Nucleus accumbens (tissue), 56 donors: ENCODE measurements around the gene ENTHD1.
"Not testable (repeated sequence)": the region's sequence is repeated elsewhere in the genome, so short reads cannot be mapped to it uniquely, and the experiment has no call there.

Source experiments
- DNase-seq, 56 donors: peaks; one replicate each; lab custom pipeline; 2025; lab: John Stamatoyannopoulos, UW

The ENTHD1 gene

DNA sequence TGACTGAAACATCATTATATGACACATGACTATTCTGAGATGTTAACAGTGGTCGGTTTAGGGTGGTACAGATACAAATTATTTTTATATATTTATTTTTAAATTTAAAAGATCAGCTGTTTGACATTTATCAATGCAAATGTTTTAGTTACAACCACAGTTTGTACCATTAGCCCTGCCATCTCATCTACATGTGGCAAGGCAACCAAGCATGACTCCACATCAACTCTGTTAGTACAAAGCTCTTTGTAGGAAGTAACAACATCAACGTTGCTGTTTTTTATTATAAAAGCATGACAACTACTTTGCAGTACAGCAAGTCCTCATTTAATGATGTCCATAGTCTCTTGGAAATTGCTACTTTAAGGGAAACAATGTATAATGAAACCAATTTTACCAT lies 40.8 kb downstream of the ENTHD1 start:
- no peak for DNase-seq

DNA sequence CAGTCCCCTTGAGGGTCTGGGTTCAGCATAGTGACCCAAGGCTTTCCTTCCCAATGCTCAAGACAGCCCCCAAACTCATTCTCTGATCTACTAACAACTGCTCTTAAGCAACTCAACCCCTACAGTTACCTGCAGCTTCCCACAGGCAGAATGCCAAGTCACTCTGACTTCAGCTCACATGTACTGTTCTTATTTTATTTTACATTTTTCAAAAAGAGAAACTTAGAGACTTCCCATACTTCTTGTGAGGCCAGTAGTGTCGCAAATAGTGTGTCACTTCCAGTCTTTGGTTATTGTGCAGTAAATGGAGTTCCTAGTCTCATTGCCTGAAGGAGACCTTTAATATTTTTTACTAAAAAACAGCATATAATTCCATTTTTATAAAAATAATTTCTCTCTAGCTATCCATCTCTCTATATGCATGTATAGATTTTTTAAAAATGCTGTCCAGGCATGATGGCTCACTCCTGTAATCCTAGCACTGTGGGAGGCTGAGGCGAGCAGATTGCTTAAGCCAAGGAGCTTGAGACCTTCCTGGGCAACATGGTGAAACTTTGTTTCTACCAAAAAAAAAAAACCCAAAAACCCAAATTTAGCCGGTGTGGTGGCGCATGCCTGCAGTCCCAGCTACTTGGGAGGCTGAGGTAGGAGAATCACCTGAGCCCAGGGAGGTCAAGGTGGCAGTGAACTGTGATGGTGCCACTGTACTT lies 41.8 kb downstream of the ENTHD1 start:
- DNase-seq: no peak

DNA sequence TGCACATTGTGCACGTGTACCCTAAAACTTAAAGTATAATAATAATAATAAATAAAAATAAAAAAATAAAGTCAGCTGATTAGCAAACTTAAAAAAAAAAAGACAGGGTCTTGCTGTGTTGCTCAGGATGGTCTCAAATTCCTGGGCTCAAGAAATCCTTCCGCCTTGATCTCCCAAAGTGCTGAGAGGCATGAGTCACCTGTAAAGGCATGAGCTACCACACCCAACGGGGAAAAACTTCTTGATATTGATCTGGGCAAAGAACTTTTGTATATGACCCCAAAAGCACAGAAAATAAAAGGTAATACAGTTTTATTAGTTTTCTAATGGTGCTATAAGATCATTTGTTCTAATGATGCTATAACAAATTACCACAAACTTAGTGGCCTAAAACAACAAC lies 46.1 kb downstream of the ENTHD1 start:
- DNase-seq: no peak

DNA sequence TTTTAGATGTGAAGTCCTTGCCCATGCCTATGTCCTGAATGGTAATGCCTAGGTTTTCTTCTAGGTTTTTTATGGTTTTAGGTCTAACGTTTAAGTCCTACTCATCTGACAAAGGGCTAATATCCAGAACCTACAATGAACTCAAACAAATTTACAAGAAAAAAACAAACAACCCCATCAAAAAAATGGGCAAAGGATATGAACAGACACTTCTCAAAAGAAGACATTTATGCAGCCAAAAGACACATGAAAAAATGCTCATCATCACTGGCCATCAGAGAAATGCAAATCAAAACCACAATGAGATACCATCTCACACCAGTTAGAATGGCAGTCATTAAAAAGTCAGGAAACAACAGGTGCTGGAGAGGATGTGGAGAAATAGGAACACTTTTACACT lies 47.0 kb downstream of the ENTHD1 start:
- DNase-seq: not testable (repeated sequence)

DNA sequence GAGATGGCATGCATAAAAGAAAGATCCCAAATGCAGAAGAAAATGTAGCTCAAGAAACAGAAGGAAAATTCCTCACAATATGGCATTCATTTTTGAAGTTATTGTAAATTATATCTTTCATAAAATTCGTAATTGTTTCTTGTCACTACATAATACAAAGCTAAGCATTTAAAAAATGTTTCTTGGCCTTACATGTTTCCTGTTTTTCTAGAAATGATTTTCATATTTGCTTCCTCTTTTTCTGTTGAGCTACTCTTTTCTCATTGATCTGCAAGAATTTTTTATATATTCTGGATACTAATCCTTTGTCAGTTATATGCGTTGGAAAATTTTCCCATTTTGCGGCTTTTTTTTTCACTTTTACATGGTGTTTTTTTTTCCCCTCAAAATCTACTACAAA lies 48.0 kb downstream of the ENTHD1 start:
- no peak for DNase-seq

GRCh38 chr22:39839917-39840510 lies 53.5 kb downstream of the ENTHD1 start:
- no peak for DNase-seq

- DNase-seq: no peak
Measured at GRCh38 chr22:39839204-39839603, 54.4 kb downstream of the ENTHD1 start.

GRCh38 chr22:39833610-39834009 lies 60.0 kb downstream of the ENTHD1 start:
- DNase-seq: no peak

GRCh38 chr22:39833093-39833492 lies 60.5 kb downstream of the ENTHD1 start:
- DNase-seq: no peak

- DNase-seq: no peak
Measured at GRCh38 chr22:39832627-39833074, 60.9 kb downstream of the ENTHD1 start.

- no peak for DNase-seq
Measured at GRCh38 chr22:39825661-39826102, 67.9 kb downstream of the ENTHD1 start.

- DNase-seq: no peak
Measured at GRCh38 chr22:39821008-39821407, 72.6 kb downstream of the ENTHD1 start.

GRCh38 chr22:39820256-39820655 lies 73.3 kb downstream of the ENTHD1 start:
- DNase-seq: no peak

DNA sequence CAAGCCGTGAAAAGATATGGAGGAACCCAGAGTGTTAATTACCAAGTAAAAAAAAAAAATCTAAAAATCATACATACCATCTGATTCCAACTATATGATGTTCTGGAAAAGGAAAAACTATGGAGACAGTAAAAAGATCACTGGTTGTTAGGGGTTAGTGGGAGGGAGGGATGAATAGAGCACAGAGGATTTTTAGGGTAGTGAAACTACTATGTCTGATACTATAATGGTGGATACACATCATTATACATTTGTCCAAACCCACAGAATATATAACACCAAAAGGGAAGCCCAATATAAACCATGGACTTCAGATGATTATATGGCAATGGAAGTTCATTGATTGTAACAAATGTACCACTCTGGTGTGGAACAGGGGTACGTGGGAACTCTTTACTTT lies 74.1 kb downstream of the ENTHD1 start:
- DNase-seq: no peak

GRCh38 chr22:39818094-39818493 lies 75.5 kb downstream of the ENTHD1 start:
- no peak for DNase-seq

DNA sequence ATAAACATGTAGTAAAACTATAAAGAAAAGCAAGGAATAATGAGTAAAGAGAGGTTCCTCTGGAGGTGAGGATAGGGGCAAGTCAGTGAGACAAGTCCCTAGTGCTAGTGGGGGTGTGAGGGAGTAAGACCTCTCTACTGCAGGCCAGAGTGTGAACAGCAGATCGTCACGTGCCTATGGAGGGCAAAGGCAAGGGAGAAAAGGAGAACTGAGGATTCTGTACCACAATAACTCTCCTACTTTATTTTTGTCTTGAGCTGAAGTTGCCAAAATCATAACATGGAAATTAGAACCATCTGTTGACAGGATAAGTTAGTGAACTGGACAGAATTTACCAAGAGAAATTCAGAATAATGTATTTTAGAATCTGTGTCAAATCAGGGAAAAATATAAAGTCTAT lies 77.6 kb downstream of the ENTHD1 start:
- DNase-seq: no peak

DNA sequence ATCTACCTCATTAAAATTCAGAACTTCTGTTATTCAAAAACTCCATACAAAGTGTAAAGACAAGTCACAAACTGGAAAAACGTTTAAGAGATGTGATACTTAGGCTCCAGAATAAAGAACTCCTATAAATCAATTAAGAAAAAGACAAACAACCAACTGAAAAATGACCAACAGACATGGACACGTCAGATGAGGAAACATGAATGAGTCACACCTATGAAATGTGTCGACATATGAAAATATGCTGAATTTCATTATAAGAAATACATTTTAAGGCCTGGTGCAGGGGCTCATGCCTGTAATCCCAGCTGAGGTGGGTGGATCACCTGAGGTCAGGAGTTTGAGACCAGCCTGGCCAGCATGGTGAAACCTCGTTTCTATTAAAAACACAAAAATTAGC lies 78.7 kb downstream of the ENTHD1 start:
- no peak for DNase-seq

DNA sequence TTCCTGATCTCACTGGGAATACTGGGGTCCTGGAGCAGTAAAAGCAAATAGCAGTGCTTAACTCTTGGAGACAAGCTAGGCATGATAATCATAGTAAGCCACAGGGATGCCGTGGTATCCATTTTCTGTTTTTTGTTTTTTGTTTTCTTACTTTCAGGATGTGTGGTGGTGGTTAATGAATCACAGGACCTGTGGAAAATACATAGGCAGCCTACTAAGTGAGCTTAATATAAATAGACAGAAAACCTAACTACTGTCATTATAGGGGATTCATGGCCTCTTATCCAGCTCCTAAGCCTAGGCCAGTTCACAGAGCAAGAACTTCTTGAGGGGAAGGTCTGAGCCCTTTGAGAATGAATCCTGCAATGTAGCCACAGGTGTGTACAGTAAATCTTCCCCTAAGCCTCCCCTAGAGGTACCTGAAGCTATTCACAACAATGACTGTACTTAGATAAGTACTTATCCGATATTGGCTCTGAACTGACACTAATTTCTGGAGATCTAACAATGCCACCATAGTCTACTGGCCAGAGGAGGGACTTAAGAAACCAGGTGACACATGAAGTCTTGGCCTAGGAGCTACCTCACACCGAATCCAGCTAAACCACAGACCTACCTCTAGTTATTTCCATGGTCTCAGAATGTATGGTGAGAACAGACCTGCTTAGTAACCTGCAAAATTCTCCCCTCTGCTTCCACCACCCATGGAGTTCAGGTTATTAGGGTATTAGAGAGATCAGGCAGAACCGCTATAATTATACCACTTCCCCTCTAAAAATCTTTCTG lies 83.6 kb downstream of the ENTHD1 start:
- no peak for DNase-seq

- no peak for DNase-seq
Measured at GRCh38 chr22:39808081-39808480, 85.5 kb downstream of the ENTHD1 start.

DNA sequence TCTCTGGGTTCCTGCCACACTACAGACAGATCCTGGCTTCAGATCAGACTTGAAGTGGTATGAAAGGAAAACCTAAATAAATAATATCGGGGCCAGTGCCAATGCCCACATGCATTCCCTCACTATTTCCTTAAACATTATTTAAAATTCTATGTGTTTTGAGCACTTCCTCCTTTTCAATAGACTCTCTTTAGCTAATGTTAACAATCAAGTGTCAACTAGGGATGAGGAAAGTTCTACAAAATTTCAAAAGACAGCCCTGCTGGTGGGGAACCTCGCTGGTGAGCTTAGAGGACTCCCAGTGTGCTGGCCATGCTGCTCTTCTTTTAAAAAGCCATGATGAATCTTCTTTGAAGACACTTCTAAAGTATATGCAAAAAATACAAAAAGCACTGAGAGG lies 87.5 kb downstream of the ENTHD1 start:
- DNase-seq: no peak

GRCh38 chr22:39805117-39805516 lies 88.4 kb downstream of the ENTHD1 start:
- DNase-seq: peak in 1 of 56 donors; percentile 1

GRCh38 chr22:39802682-39803081 lies 90.9 kb downstream of the ENTHD1 start:
- DNase-seq: no peak
